Common myeloid progenitor, CD34-positive (primary cell): ENCODE data around the gene ERCC4. TPM values are rescaled to one million over a fixed set of nuclear protein-coding genes. Genes with fewer than 3 reads are reported as not detected.

Experiments
- CTCF ChIA-PET: fragments of 350-600 bp; sonication (Branson Sonifier 250); formaldehyde crosslinking; loops from one replicate; lab custom pipeline; 2021; ENCODE audit warnings: antibody characterized with exemption; lab: Charles Lee
- POLR2A ChIA-PET: fragments of 350-600 bp; sonication (Branson Sonifier 250); formaldehyde crosslinking; loops from one replicate; lab custom pipeline; 2021; ENCODE audit warnings: antibody characterized with exemption; lab: Charles Lee
- DNase-seq, 3 donors: peaks; one replicate each; pipeline versions ENCODE4 v3.0.0 to v3.0.0-alpha.2; 2013
- H3K27ac ChIP-seq, 2 experiments: 1 replicate in 1 of 2; 2 replicates in 1 of 2; pipeline ENCODE4 v1.7.0; 2013; ENCODE audit warnings: inconsistent platforms in 2 of 2, low read length in 2 of 2, mild to moderate bottlenecking in 2 of 2, low read depth in 1 of 2, moderate library complexity in 1 of 2; ENCODE audit not compliant: severe bottlenecking in 2 of 2, insufficient read depth in 1 of 2, poor library complexity in 1 of 2
- H3K27me3 ChIP-seq, 5 experiments: replicated peaks in 2 of 5; 1 replicate in 3 of 5; 2 replicates in 2 of 5; pipeline versions ENCODE4 v1.6.1 to v1.7.0; 2013; ENCODE audit warnings: low read length in 4 of 5, mild to moderate bottlenecking in 2 of 5, moderate library complexity in 2 of 5, inconsistent platforms in 1 of 5; ENCODE audit not compliant: insufficient read depth in 5 of 5, control insufficient read depth in 4 of 5
- H3K36me3 ChIP-seq, 4 experiments: 1 replicate in 2 of 4; 2 replicates in 2 of 4; pipeline versions ENCODE4 v1.6.1 to v1.7.0; 2013; ENCODE audit warnings: low read length in 3 of 4, control low read depth in 1 of 4, mild to moderate bottlenecking in 1 of 4; ENCODE audit not compliant: control insufficient read depth in 4 of 4, insufficient read depth in 4 of 4
- H3K4me1 ChIP-seq, 4 experiments: 1 replicate in 3 of 4; 2 replicates in 1 of 4; pipeline versions ENCODE4 v1.6.1 to v1.7.1; 2013; ENCODE audit warnings: low read length in 3 of 4, mild to moderate bottlenecking in 3 of 4, control low read depth in 1 of 4, inconsistent platforms in 1 of 4, moderate library complexity in 1 of 4; ENCODE audit not compliant: control insufficient read depth in 4 of 4, insufficient read depth in 4 of 4; ENCODE audit errors: control extremely low read depth in 1 of 4
- H3K4me3 ChIP-seq, 7 experiments: 1 replicate in 4 of 7; 2 replicates in 3 of 7; pipeline versions ENCODE4 v1.5.1 to v1.7.0; 2013; ENCODE audit warnings: mild to moderate bottlenecking in 7 of 7, low read length in 6 of 7, moderate library complexity in 6 of 7, inconsistent platforms in 2 of 7, low read depth in 2 of 7, control low read depth in 1 of 7; ENCODE audit not compliant: insufficient read depth in 4 of 7, control insufficient read depth in 1 of 7; ENCODE audit errors: extremely low read depth in 1 of 7
- H3K9me3 ChIP-seq, 5 experiments: 1 replicate in 4 of 5; 2 replicates in 1 of 5; pipeline versions ENCODE4 v1.6.1 to v1.7.1; 2013; ENCODE audit warnings: low read length in 4 of 5, mild to moderate bottlenecking in 2 of 5, inconsistent platforms in 1 of 5, low read depth in 1 of 5, moderate library complexity in 1 of 5; ENCODE audit not compliant: control insufficient read depth in 4 of 5, insufficient read depth in 2 of 5; ENCODE audit errors: control extremely low read depth in 1 of 5
- WGBS: methylation state at CpG from one replicate; pipeline ENCODE4 v1.1.5; 2013; ENCODE audit not compliant: insufficient coverage; 5-methylcytosine and 5-hydroxymethylcytosine counted together
- polyA plus RNA-seq: library from polyadenylated mRNA; unstranded; fragments of 120-200 nt; gene quantifications from one replicate; pipeline ENCODE4 v1.2.1, GENCODE V29; 2013

Gene ERCC4
- polyA plus RNA-seq, result 6.7 TPM

- H3K9me3 ChIP-seq, result no peaks in the 10 kb centered on the region
- peak within 1 kb of the TSS; percentile 80 to 92 (median 88) for H3K4me3 ChIP-seq
- DNase-seq, result peak; percentile 99 to 100 (median 100)
- peak within 1 kb of the TSS; percentile 87 to 88 for H3K27ac ChIP-seq
- 0% methylated on average over 42 of the region's 64 CpGs for WGBS
- H3K27me3 ChIP-seq, result no peaks in the 10 kb centered on the region
- ChIA-PET POLR2A (no interaction called here), CTCF (interaction anchor here (1.0 to 1.5 kb wide), 10 partner anchors 15 to 1513 kb away, joined by 3 to 6 read pairs (median 3); no protein-coding TSS in a partner anchor)
- H3K4me1 ChIP-seq, result peaks cover 2 to 22% (median 11%) of the 10 kb centered on the region in 4 experiments
- peaks cover 0 to 9% (median 5%) of the 10 kb centered on the region in 4 experiments for H3K36me3 ChIP-seq
Observed at GRCh38 chr16:13919683-13920509, at the start of gene ERCC4. Gene ERCC4 (plus strand): TSS chr16:13920154. CDS start chr16:13920166, 12 bp downstream.

DNA sequence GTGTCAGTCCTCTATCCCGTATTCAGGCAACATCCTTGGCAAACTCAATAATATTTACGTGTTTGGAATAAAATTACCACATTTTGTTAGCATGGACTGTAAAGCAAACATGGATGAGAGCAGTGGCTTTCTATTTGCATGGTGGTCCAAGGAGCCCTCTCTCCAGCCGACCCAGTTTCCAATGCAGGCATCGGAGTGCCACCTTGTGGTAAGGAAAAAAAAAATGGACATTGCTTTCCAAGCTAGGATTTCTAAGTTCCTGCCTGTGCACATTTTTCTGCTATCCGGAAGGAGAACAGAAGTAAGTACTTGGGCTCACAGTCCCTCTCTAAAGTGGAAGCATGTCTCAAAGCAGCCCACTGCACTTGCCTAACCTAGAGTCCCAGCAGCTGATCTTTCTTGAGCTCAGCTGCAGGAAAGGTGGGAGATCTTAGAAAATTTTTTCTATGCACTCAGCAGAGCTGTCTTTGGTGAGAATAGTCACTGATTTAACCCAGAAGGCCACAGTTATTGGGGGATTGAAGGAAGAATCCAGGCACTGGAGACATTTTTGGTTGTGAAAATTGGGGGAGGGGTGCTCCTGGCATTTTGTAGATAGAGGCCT is 46.0 kb upstream of the ERCC4 start:
- H3K9me3 ChIP-seq, result no peaks in the 10 kb centered on the region
- WGBS, result 27% methylated on average over 4 of the region's 5 CpGs
- no peak overlapping the region for H3K4me3 ChIP-seq
- no peaks in the 10 kb centered on the region for H3K36me3 ChIP-seq
- no peaks in the 10 kb centered on the region for H3K4me1 ChIP-seq
- POLR2A ChIA-PET, result no interaction called here
- peak in 2 of 3 donors; percentile 12 to 19 for DNase-seq
- H3K27ac ChIP-seq, result no peak overlapping the region
- H3K27me3 ChIP-seq, result peaks cover 0 to 10% (median 2%) of the 10 kb centered on the region in 5 experiments
- CTCF ChIA-PET, result interaction anchor here (0.6 to 1.4 kb wide), 3 partner anchors 45 to 979 kb away, joined by 3 to 4 read pairs (median 3); partner anchors contain the start of gene ERCC4

GRCh38 chr16:13875614-13876284 is 44.2 kb upstream of the ERCC4 start:
- no peak for DNase-seq
- Histone ChIP-seq H3K27me3 (peaks cover 0 to 10% (median 2%) of the 10 kb centered on the region in 5 experiments), H3K36me3 (no peaks in the 10 kb centered on the region), H3K9me3 (no peaks in the 10 kb centered on the region), H3K27ac (no peak overlapping the region), H3K4me3 (no peak overlapping the region), H3K4me1 (no peaks in the 10 kb centered on the region)
- WGBS, result 90% methylated on average over 2 of the region's 5 CpGs
- CTCF ChIA-PET, result no interaction called here
- POLR2A ChIA-PET, result no interaction called here

DNA sequence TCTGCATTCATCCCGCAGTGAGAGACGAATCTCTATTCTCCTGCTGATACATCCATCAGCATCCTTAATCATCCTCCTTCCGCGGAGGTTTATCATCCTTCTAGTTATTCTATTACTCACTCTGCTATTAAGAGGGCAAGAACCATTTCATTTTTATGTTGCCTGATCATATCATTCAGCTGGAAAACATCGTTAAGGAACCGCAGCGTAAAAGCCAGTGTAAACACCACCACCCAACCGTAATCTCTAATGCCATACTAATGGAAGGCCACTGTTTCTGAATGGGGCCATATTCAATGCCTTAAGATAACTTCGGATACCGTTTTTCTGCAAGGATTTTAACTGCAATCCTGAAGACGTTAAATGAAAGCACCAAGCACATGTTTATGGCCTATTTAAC is 36.7 kb upstream of the ERCC4 start:
- WGBS, result 94% methylated on average over 10 of the region's 11 CpGs
- no peak overlapping the region for H3K4me3 ChIP-seq
- H3K27me3 ChIP-seq, result peaks cover 0 to 7% (median 0%) of the 10 kb centered on the region in 5 experiments
- POLR2A ChIA-PET, result no interaction called here
- H3K36me3 ChIP-seq, result no peaks in the 10 kb centered on the region
- no peak for DNase-seq
- H3K9me3 ChIP-seq, result peaks cover 0 to 1% (median 0%) of the 10 kb centered on the region in 5 experiments
- no peaks in the 10 kb centered on the region for H3K4me1 ChIP-seq
- CTCF ChIA-PET, result no interaction called here
- no peak overlapping the region for H3K27ac ChIP-seq

- POLR2A ChIA-PET, result no interaction called here
Observed at GRCh38 chr16:13883881-13884280, 36.1 kb upstream of the ERCC4 start.

GRCh38 chr16:13885700-13886099 is 34.3 kb upstream of the ERCC4 start:
- H3K27ac ChIP-seq, result no peak overlapping the region
- no peak for DNase-seq
- no peaks in the 10 kb centered on the region for H3K4me1 ChIP-seq
- no peak overlapping the region for H3K4me3 ChIP-seq
- ChIA-PET POLR2A (no interaction called here), CTCF (no interaction called here)
- WGBS, result 49% methylated on average over 3 of the region's 6 CpGs
- H3K27me3 ChIP-seq, result peaks cover 0 to 7% (median 0%) of the 10 kb centered on the region in 5 experiments
- H3K36me3 ChIP-seq, result no peaks in the 10 kb centered on the region
- peaks cover 0 to 1% (median 0%) of the 10 kb centered on the region in 5 experiments for H3K9me3 ChIP-seq

More at GRCh38 chr16:13883881-13884280, 36.1 kb upstream of the ERCC4 start:
- no peak for DNase-seq
- Histone ChIP-seq H3K4me3 (no peak overlapping the region), H3K9me3 (peaks cover 0 to 1% (median 0%) of the 10 kb centered on the region in 5 experiments), H3K27ac (no peak overlapping the region), H3K36me3 (no peaks in the 10 kb centered on the region), H3K27me3 (peaks cover 0 to 7% (median 0%) of the 10 kb centered on the region in 5 experiments), H3K4me1 (no peaks in the 10 kb centered on the region)
- WGBS, result 100% methylated on average over 1 of the region's 3 CpGs
- CTCF ChIA-PET, result no interaction called here
